NCI-H1436 treated with DMSO at 0.1 percent for 48 hours (cell line): Measurements from ENCODE around the gene OCA2.

Experiments used
- DNase-seq: peaks from one replicate; lab custom pipeline; 2025; lab: John Stamatoyannopoulos, UW

OCA2 gene

DNA sequence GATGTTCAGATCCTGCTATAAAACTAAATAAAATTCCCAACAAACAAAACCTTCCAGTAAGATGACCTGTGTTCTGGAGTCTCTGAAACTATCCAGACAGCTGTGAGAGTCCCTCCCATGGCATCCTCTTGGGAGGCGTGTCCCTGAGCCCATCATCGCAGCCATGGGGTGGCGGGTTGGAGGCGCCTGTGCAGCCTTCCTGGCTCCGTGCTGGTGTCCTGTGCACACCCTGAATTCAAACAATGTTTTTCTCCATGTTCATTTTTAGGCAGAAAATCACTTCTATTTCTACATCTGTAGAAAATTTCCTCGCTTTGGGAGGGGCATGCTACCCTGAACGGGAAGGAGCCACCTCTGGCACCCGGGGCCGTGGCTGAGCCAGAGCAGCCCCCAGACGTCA lies 19.4 kb upstream of the OCA2 start:
- DNase-seq, result no peak

DNA sequence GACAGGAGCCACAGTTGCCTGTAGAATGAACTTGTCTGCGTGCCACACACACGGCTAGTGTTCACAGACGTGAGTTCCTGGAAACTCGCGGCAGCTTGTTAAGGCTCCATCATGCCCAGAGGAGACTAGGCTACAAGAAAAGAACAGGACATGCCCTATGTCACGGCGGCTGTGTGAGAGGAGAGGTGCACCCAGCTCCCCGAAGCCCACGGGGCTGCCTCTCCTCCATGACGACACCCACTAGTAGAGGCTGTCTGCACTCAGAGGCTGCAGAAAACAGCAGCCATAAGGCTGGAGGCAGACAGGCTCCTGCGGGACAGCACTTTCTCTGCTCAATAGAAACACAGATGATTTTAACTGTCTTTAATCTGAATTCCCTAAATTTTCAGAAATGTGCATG lies 19.0 kb upstream of the OCA2 start:
- DNase-seq, result no peak

DNA sequence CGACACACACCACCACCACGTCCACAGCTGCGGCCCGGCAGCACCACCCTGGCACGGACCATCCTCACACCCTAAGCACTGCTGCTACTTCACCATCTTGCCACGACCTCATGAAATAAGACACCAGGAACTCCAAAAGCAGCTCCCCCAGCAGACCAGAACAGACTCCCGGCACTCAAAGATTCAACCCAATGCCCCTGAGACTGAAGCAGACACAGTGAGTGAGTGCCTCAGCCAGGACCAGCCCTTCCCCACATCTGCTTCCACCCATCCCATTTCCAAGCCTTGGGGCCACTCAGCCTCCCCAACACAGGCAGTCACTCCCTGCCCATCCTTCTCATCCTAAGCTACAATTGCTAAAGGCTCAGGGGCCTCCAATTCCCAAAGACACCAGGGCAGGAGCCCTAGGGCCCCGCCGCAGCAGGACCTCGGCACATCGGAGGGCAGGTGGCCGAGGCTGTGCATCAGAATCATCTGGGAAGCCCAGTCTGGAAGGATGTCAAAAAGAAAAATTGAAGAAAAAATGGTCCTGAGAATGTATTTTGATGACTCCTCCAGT lies 18.4 kb upstream of the OCA2 start:
- no peak for DNase-seq

DNA sequence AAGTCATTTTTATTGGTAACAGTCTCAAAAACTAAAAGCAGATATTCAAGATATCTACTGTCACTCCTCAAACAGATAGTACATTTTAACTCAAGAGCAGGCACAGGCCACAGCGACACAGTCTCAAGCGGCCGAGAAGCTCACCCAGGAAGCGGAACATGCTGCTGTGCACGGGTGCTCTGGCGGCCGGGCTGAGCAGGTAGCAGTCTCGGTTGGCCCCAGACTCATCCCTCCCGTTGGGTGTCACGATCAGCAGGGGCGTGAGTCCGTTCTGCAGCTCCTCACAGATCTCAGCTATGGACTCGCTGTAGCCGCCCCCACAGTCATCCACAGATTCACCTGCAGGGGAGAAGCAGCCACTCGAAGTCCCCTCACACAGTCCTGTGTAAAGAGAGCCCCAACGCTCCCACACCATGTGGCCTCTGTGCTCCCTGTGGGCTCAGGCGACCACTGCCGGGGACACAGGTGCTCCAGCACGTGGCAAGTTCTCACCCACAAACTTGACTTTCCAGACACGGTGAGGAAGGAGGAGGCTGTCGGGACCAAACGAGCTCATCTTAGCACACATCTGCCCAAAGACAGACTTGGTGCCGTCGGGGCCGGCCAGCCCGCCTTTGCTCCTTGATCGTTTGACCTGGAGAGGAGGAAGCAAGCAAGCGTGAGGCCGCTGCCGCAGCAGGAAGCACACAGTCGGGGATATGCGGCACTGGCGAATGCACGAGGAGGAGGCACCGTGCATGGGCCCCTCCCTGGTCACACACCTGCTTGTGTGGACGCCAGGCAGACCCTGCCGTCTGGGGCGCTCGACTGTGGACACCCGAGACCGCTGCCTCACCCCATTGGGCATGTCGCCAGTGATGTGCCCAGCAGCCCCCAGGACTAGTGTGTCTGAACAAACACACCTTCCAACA lies 17.7 kb upstream of the OCA2 start:
- no peak for DNase-seq

DNA sequence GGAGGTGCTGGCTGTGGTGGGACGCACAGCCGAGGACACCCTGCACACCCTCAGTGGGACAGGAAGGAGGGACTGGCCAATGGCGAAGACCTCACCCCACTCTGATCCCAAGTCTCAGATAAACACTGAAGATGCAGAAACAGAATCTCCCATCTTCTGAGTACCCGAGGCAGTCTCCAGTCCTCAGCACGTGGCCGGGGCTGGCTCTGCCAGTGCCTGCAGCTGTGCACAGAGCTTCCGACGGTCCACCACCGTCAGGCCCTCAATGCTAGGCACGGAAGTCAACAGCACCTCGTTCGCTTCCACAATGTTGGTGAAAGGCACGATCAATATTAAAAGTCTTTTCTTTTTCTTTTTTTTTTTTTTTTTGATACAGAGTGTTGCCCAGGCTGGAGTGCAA lies 16.8 kb upstream of the OCA2 start:
- DNase-seq, result no peak

GRCh38 chr15:28114721-28115622 lies 15.9 kb upstream of the OCA2 start:
- DNase-seq, result no peak

- DNase-seq, result no peak
Measured at GRCh38 chr15:28114114-28114455, 15.0 kb upstream of the OCA2 start.

DNA sequence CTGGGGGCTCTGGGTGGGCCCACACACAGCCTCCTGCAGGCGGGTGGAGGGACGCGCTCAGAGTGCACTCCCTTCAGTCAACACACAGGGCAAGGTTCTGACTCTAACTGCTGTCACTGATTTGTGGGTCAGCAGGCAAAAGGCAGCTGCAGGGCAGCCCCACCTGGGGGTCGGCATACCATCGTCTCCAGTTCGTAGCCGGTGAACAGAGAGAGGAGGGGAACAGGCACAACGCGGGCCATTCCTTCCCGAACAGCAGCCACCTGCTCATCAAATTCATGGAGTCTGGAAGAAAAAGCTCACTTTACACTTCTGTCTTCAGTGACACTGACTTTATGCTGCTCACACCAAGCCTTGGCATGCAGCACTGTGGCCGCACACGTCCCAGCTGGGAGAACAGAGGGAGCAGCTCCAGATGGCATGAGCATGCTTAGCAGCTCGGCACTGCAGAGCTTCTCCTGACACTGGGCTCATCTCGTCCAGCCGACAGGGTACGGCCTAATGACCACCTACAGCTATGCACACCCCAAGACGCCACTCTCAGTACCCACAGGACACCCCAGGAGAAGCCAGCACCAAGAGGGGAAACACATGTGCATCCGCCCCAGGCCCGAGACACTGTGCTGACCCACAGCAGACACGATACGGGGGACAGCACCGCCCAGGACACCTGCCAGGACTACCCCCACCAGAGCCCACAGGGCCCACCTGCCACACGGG lies 14.4 kb upstream of the OCA2 start:
- no peak for DNase-seq

DNA sequence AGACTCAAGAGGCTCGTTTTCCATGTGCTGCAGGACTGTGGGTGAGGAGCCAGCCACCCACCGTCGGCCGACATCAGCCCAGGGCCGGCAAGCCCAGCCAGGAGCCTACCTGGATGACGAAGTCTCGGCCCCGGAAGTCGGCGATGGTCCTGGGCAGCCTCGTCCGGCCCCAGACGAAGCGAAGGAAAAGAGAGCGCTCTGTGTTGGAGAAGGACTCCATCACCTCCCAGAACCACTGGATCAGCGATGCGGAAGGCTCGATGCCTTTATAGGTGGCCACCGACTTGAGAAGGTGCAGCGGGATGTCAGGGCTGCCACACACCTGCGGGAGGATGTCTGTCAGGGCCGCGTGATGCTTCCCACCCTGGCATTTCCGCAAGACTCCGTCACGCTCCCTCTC lies 13.8 kb upstream of the OCA2 start:
- DNase-seq, result no peak

- no peak for DNase-seq
Measured at GRCh38 chr15:28112101-28112760, 13.1 kb upstream of the OCA2 start.

GRCh38 chr15:28111543-28111942 lies 12.4 kb upstream of the OCA2 start:
- no peak for DNase-seq

DNA sequence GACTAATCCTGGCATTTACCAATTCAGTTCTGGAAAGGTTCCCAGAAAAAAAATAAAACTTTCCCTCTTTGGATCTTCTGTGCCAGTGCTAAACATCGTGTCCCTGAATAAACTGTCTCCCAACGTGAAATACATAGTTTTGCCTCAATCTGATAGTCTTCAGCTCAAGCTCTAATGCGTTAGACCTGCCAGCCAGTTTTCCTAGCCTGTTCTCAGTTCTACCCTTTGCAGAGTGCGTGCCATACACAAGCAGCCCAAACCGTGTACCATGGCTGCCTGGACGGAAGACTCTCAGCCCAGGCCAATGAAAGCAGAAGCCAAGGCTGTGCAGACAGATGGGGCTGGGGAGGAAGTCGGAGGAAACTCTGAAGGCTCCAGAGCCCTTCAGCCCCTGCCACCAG lies 11.4 kb upstream of the OCA2 start:
- no peak for DNase-seq

- no peak for DNase-seq
Measured at GRCh38 chr15:28109626-28110455, 10.7 kb upstream of the OCA2 start.

DNA sequence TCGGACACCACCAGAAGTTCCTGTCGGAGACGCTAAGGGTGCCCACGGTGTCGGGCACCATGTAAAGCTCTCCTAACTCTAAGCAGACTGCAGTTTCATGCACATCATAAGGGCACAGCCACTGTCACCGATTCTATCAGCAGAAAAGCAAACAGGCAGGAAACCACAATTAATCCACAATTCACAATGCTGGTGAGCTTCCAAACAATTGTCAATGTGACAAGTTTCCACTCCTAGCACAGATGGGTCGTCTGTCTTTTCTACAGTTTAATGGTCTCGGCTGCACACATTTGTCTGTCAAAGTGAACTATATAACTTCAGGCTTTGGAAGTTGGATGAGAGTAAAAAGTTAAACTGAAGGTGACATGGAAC lies 8.8 kb upstream of the OCA2 start:
- DNase-seq, result no peak

GRCh38 chr15:28107111-28107903 lies 8.2 kb upstream of the OCA2 start:
- no peak for DNase-seq

DNA sequence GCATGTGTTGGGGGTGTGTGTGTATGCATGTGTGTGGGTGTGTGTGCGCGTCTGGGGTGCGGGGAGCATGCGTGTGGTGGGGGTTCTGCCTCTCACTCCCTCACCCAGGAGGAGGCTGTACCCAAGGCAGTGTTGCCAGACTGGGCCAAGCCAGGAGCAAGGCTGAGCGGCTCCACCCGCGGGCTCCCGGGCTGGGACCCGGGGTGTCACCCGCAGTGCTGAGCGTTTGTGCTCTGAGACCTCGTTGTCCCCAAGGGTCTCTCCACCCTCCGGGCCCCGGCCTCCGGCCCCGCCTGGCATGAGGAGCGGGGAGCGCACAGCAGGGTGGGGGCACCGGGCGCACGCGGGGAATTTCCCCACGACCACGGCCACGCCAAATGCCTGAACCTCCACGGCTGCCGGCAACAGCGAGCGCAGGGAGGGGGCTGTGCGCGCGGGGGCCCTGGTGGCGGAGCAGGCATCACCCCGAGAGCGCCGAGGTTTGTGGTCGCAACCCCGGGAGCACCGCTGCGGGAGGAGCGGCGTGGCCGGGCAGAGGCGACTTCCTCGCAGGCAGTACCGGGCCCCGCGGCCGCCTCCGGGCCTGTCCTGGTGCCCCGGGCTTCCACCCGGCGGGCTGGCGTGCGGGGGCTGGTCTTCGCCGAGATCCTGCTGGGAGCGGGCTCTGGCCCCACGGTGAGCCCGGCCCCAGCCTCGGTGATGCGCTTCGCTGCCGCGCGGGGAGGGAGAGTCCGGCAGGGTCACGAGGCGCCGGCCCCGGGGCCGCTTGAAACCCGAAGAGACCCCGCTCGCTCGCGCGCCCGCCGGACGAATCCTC lies 7.4 kb upstream of the OCA2 start:
- DNase-seq, result no peak

- no peak for DNase-seq
Measured at GRCh38 chr15:28105793-28106192, 6.7 kb upstream of the OCA2 start.

DNA sequence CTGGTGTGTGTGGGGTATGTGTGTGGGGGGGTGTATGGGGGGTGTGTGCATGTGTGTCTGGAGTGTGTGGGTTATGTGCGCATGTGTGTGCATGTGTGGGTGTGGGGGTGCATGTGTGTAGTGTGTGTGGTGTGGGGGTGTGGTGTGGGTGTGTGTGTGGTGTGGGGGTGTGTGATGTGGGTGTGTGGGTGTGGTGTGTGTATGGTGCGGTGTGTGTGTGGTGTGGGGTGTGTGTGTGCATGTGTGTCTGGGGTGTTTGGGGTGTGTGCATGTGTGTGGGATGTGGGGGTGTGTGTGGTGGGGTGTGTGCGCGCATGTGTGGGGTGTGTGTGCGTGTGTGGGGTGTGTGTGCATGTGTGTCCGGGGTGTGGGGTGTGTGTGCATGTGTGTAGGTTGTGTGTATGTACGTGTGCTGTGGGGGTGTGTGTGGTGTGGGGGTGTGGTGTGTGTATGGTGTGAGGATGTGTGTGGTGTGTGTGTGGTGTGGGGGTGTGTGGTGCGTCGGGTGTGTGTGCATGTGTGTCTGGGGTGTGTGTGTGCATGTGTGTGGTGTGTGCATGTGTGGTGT lies 6.2 kb upstream of the OCA2 start:
- no peak for DNase-seq

DNA sequence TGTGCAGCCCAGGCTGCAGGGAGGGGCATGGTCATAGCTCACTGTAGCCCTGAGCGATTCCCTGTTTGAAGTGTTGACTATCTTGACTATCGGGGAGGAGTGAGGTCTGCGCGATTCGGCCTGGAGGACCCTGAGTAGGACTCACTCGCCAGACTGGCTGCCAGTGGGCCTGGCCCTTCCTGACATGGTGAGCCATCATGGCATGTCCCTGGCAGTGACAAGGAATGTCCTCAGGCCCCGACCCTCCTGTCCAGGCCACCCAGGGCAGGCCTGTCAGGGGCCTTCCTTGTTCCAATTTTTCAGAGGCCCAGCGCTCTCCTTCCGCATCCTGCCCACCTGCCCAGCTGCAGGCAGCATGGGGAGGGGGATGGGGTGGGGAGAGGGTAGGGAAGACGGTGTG lies 5.2 kb upstream of the OCA2 start:
- no peak for DNase-seq
